Astrocyte of the spinal cord (primary cell): ENCODE data around the gene IQGAP2.

Experiments used
- DNase-seq: peaks from one replicate; pipeline ENCODE4 v3.0.0; 2011; ENCODE audit warnings: low read depth, low spot score
- H3K4me3 ChIP-seq: 2 replicates; pipeline ENCODE4 v1.5.1; 2011; ENCODE audit warnings: low read depth, mild to moderate bottlenecking, low read length, moderate library complexity
- in situ Hi-C: cut with HindIII; loops from 2 replicates; pipeline ENCODE4 v1.10.0; 2017; ENCODE audit warnings: low sequenced_read_pairs
- TF ChIP-seq, protein P1 (sequence below): IDR thresholded peaks from 2 replicates; pipeline ENCODE4 v1.5.1; 2012; ENCODE audit warnings: low read depth, mild to moderate bottlenecking, low read length, inconsistent platforms

IQGAP2 gene

DNA sequence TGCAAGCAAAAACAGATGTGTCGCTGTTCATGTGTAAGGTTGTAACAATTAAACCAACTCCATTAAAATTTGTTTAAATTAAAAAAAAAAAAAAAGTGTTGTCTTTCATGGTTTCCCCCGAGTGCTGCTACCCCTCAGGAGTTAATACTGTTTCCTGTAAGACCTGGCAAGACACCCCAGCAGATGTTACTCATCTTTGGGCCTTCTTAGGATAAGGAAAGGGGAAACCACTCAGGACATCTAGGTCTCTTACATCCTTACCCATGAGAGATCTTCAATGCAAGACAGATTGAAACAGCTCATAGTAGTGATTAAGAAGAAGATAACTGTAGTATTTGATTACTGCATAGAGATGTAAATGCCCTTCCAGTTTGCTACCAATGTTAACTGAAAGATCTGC is 279.3 kb downstream of the IQGAP2 start:
- in situ Hi-C loops = no loop called here
- TF ChIP-seq, protein P1, sequence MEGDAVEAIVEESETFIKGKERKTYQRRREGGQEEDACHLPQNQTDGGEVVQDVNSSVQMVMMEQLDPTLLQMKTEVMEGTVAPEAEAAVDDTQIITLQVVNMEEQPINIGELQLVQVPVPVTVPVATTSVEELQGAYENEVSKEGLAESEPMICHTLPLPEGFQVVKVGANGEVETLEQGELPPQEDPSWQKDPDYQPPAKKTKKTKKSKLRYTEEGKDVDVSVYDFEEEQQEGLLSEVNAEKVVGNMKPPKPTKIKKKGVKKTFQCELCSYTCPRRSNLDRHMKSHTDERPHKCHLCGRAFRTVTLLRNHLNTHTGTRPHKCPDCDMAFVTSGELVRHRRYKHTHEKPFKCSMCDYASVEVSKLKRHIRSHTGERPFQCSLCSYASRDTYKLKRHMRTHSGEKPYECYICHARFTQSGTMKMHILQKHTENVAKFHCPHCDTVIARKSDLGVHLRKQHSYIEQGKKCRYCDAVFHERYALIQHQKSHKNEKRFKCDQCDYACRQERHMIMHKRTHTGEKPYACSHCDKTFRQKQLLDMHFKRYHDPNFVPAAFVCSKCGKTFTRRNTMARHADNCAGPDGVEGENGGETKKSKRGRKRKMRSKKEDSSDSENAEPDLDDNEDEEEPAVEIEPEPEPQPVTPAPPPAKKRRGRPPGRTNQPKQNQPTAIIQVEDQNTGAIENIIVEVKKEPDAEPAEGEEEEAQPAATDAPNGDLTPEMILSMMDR = no peak
- no peak overlapping the region for H3K4me3 ChIP-seq
- no peak for DNase-seq

DNA sequence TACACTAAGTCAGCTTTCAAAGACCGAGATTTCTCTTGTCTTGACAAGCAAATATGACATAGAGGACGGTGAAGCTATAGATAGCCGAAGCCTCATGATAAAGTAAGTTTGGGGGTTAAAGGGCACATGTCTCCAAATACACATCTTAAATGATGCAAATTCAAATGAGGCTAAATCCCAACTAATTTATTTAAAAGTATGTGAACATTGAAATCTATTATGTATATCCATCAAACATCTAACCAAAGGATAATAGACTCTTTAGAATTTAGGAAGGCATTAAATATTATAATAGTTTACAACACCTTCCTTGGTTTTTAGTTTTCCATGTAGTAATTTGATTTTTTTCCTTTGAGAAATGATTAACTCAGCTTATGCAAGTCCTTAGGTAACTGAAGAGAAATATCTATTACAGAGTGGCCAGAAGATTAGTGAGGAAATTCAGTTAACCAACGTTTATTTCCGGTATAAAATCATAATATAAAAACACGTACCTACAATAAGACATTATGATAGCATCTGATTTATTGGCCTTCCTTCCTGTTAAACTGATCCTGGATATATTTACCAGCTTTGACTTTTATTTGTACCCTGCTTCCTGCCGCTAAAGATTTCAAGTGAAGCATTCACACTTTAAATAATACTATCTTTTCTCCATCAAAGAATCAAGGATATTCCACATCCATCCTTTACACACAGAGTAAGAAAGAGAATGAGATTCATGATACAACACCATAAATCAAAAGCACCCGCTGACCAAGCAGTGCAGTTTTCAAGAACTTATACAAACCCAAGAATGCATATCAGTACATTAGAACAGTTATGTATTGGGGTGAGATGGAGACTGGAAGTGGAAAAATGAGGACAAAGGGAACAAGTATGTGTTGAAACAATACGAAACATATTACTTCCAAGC is 281.0 kb downstream of the IQGAP2 start:
- in situ Hi-C loops = no loop called here
- no peak overlapping the region for H3K4me3 ChIP-seq
- TF ChIP-seq, protein P1 = no peak
- no peak for DNase-seq

DNA sequence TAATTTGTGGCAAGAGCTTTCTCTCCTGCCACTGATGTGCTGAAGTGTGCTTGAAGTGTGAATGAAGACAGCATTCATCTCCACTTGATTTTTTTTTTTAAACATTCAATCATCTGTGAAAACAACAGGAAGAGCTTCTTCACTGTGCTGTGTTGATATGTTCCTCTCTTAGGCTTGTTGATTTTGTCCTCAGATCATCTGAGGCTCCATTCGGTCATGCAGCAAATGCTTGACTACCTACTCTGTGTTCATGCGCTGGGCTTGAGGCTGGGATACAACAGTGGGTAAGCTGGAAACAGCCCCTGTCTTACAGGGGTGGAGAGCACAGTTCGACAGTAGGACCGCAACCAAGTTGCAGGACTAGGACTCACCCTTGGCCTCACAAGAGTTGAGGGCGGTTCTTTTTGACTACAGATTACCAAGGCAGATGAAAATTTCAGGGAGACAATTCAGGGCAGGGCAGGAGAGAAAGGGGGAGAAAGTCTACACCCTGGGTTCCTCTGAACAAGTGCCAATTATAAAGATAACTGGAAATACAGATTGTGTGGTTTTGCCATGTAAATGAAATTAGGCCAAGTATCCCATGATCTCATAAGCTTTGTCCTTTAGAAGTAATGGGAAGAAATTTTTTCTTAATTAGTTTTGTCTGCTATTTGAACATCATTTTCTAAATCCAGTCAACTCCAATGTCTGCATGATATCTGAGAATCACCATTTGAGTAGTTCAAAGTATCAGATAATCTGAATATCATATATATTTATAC is 281.9 kb downstream of the IQGAP2 start:
- in situ Hi-C loops = no loop called here
- TF ChIP-seq, protein P1 = no peak
- no peak for DNase-seq
- no peak overlapping the region for H3K4me3 ChIP-seq

DNA sequence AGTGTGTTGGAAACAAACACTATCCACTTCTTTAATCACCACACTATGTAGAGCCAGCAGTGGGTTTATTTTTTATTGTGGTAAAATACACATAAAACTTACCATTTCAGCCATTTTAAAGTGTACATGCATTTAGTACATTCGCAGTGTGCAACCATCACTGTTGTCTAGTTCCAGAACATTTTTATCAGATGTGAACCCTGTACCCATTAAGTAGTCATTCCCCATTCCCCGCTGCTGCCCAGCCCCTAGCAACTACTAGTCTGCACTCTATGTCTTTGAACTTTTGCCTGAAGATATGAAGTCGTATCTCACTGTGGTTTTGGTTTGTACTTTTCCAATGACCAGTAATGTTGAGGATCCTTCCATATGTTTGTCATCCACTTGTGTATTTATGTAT is 282.6 kb downstream of the IQGAP2 start:
- TF ChIP-seq, protein P1 = no peak
- DNase-seq = no peak
- no peak overlapping the region for H3K4me3 ChIP-seq
- in situ Hi-C loops = no loop called here

DNA sequence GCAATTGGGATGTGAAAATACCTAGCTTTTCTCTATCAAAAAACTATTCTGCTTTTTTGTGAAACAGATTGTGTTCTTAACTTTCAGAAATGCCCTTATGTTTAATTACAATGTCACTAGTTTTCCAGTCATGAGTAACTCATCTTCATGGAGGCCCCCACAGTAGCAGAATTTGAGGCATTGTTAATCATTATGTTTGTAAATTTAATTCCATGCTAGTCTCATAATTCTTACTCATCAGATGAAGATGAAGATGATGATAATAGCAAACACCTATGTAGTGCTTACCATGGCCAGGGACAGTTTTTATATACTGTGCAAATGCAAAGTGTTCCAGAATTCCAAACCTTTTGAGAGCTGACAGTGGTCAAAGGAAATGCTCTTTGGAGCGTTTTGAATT is 285.1 kb downstream of the IQGAP2 start:
- TF ChIP-seq, protein P1 = no peak
- in situ Hi-C loops = no loop called here
- no peak for DNase-seq
- no peak overlapping the region for H3K4me3 ChIP-seq

DNA sequence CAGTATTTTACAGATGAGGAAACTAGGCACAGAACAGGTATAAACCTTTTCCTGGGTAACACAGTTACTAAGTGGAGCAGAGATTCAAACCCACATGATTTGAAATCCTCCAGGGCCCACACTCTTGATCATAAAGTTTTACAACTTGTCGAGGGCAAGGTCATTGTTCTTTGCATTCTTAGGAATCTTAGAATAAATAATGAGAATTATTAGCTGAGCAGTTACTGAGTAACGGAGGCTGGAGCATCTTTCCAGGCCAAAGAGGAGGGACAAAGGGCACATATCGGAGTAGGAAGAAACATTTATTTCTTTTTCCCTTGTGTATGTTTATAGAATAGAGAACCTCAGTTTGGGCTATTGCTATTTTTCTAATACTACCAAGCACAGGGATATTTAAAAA is 285.8 kb downstream of the IQGAP2 start:
- in situ Hi-C loops = no loop called here
- TF ChIP-seq, protein P1 = no peak
- no peak overlapping the region for H3K4me3 ChIP-seq
- no peak for DNase-seq
